ENCODE data around the gene SLC12A8. TPM values are rescaled to one million over a fixed set of nuclear protein-coding genes. Genes with fewer than 3 reads are reported as not detected.

Gene SLC12A8
- total RNA-seq, 1 donor from 2014 or later: 13.6 TPM

GRCh38 chr3:125175295-125176078 lies 37.1 kb downstream of the SLC12A8 start:
- TF ChIP-seq CTCF (IDR thresholded peaks at IDR 0.05; ENCODE audit: insufficient read depth, low read length, poor library complexity, severe bottlenecking): no peak
- H3K4me3 ChIP-seq (ENCODE audit: low read depth, low read length): no peak overlapping the region
- H3K27me3 ChIP-seq (ENCODE audit: control insufficient read depth, insufficient read depth, low read length): no peaks in the 10 kb centered on the region
- no peaks in the 10 kb centered on the region for H3K36me3 ChIP-seq (ENCODE audit: control insufficient read depth, insufficient read depth, low read length)
- DNase-seq (ENCODE audit: low read depth): no peak

- Histone ChIP-seq H3K36me3 (ENCODE audit: control insufficient read depth, insufficient read depth, low read length) (no peaks in the 10 kb centered on the region), H3K4me3 (ENCODE audit: low read depth, low read length) (no peak overlapping the region), H3K27me3 (ENCODE audit: control insufficient read depth, insufficient read depth, low read length) (no peaks in the 10 kb centered on the region)
- TF ChIP-seq CTCF (IDR thresholded peaks at IDR 0.05; ENCODE audit: insufficient read depth, low read length, poor library complexity, severe bottlenecking): no peak
- no peak for DNase-seq (ENCODE audit: low read depth)
These were observed 40.2 kb downstream of the SLC12A8 start for GRCh38 chr3:125172346-125172745.

DNA sequence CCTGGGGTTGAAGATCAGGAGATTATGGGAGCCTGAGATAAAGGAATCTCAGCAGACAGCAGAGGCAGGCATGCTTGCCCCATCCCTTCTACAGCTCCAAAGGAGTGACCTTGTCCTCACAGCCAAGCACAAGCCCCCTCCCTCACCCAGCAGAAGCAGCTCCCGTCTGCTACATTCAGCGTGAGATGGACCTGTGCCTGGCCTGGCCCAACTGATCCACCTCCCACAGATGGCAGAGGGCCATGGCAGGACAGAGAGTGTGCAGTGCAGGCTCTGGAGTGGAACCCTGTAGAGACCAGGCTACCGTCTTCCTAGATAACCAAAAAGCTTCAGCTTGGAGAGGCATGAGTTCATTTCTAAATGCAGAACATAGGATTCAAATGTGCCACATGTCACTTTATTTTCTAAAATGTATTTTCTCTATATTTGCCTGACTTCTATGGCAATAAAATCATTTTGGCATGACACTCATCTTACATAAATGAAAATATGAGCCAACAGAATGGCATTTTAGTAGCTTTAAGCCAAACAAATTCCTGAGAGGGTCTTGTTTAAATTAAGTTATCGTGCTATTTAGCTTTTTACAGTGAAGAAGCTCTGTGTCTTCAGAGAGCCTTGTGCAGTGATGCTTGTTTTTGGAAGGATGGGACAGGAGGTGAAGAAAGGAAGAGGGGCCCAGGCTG lies 43.7 kb downstream of the SLC12A8 start:
- Histone ChIP-seq H3K27me3 (ENCODE audit: control insufficient read depth, insufficient read depth, low read length) (no peaks in the 10 kb centered on the region), H3K36me3 (ENCODE audit: control insufficient read depth, insufficient read depth, low read length) (no peaks in the 10 kb centered on the region), H3K4me3 (ENCODE audit: low read depth, low read length) (no peak overlapping the region)
- no peak for DNase-seq (ENCODE audit: low read depth)
- no peak for TF ChIP-seq CTCF (IDR thresholded peaks at IDR 0.05; ENCODE audit: insufficient read depth, low read length, poor library complexity, severe bottlenecking)

GRCh38 chr3:125166599-125167136 lies 45.9 kb downstream of the SLC12A8 start:
- TF ChIP-seq CTCF (IDR thresholded peaks at IDR 0.05; ENCODE audit: insufficient read depth, low read length, poor library complexity, severe bottlenecking): no peak
- no peak for DNase-seq (ENCODE audit: low read depth)
- no peak overlapping the region for H3K4me3 ChIP-seq (ENCODE audit: low read depth, low read length)
- H3K36me3 ChIP-seq (ENCODE audit: control insufficient read depth, insufficient read depth, low read length): no peaks in the 10 kb centered on the region
- no peaks in the 10 kb centered on the region for H3K27me3 ChIP-seq (ENCODE audit: control insufficient read depth, insufficient read depth, low read length)

DNA sequence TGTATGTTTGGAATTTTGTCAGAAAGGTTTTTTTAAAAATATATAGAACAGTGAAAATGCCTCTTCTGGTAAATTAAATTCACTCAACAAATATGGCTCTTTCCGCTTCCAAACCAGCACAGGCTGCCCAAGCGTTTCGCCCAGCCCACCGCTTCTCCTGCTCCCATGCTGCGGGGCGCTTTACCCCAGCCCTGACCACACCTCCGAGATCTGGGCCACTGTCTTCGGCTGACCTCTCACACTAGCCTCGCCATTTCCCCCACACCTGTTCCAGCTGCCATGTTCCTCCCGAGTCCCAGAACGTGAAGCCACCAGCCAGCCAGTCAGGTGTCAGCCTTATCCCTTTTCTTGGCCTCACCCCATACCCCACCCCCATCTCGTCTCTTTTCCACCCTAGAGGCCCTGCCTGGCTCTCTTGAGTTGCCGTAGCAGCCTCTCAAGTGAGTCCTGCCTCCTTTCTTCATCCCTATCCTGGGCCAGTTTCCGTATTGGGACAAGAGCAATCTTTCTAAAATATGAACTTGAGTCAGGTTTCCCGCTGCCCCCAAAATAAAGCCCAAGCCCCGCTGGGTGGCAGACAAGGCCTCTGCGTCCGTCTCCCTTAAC lies 46.5 kb downstream of the SLC12A8 start:
- H3K4me3 ChIP-seq (ENCODE audit: low read depth, low read length): no peak overlapping the region
- no peak for TF ChIP-seq CTCF (IDR thresholded peaks at IDR 0.05; ENCODE audit: insufficient read depth, low read length, poor library complexity, severe bottlenecking)
- DNase-seq (ENCODE audit: low read depth): no peak
- H3K27me3 ChIP-seq (ENCODE audit: control insufficient read depth, insufficient read depth, low read length): no peaks in the 10 kb centered on the region
- H3K36me3 ChIP-seq (ENCODE audit: control insufficient read depth, insufficient read depth, low read length): no peaks in the 10 kb centered on the region
